ENCODE data around the gene CD52.

DNA sequence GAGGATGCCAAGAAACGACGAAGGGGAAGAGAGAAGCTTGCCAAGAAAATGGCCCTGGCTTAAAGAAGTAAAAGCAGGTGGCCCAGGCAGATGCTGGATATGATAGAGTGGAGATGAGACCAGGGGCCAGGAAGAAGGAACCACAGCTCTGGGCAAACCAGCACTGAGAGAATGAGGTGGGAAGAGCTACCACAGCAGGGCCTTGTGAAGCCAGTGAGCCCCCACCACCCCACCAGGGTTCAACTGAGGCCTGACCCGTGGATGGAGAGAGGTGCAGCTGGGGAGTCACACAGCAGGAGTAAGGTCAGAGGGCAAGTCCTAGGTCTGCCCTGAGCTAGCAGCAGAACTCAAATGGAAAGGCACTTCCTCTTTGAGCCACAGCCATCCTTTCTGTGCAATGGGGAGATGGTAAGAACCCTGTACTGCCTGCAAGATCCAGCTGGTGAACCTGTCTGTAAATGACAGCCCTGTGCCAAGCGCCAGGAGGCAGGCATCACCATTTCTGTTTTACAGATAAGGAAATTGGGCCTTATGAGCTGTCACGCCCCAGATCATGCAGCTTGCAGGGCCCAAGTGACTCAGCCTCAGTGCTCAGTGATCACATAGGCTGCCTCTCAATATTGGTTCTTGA is 29.3 kb upstream of the CD52 start:
- no peak for TF ChIP-seq POLR2A (IDR thresholded peaks at IDR 0.05)
- peak in 1 of 11 experiments; percentile 4 for TF ChIP-seq CTCF (IDR thresholded peaks at IDR 0.05 in 8 of 11, conservative IDR thresholded peaks at IDR 0.05 in 3 of 11)
- TF ChIP-seq POLR2AphosphoS5 (IDR thresholded peaks at IDR 0.05) = peak; percentile 3 to 14 (median 8)

Data from spleen (tissue), 7 donors.